Forelimb muscle (tissue), 1 donor: ENCODE data around the gene KIFC3. TPM values are rescaled to one million over a fixed set of nuclear protein-coding genes. Genes with fewer than 3 reads are reported as not detected.

Experiments
- DNase-seq: peaks from one replicate; pipeline ENCODE4 v3.0.0-alpha.2; 2013; ENCODE audit warnings: low read depth
- polyA plus RNA-seq: library from polyadenylated mRNA; unstranded; fragments of 120-200 nt; gene quantifications from one replicate; pipeline ENCODE4 v1.2.1, GENCODE V29; 2013; ENCODE audit not compliant: insufficient read length

Gene KIFC3
- polyA plus RNA-seq, 1 donor: 15.2 TPM

- no peak for DNase-seq
Measured at GRCh38 chr16:57765160-57765728, 37.0 kb downstream of the KIFC3 start.

GRCh38 chr16:57764341-57765159 is 37.7 kb downstream of the KIFC3 start:
- no peak for DNase-seq

GRCh38 chr16:57764006-57764340 is 38.3 kb downstream of the KIFC3 start:
- DNase-seq: no peak

- no peak for DNase-seq
Measured at GRCh38 chr16:57763285-57764005, 38.8 kb downstream of the KIFC3 start.

GRCh38 chr16:57762365-57763040 is 39.8 kb downstream of the KIFC3 start:
- no peak for DNase-seq

GRCh38 chr16:57761957-57762356 is 40.3 kb downstream of the KIFC3 start:
- no peak for DNase-seq

- no peak for DNase-seq
Measured at GRCh38 chr16:57761301-57761700, 41.0 kb downstream of the KIFC3 start.

GRCh38 chr16:57760357-57761160 is 41.7 kb downstream of the KIFC3 start:
- DNase-seq: no peak

GRCh38 chr16:57759541-57760356 is 42.5 kb downstream of the KIFC3 start:
- DNase-seq: no peak

- no peak for DNase-seq
Measured at GRCh38 chr16:57759131-57759530, 43.2 kb downstream of the KIFC3 start.

GRCh38 chr16:57758331-57759117 is 43.8 kb downstream of the KIFC3 start:
- no peak for DNase-seq

GRCh38 chr16:57757883-57758282 is 44.4 kb downstream of the KIFC3 start:
- no peak for DNase-seq

- DNase-seq: peak; percentile 11
Measured at GRCh38 chr16:57757326-57757786, 44.9 kb downstream of the KIFC3 start.

- DNase-seq: no peak
Measured at GRCh38 chr16:57756424-57757325, 45.6 kb downstream of the KIFC3 start.

GRCh38 chr16:57755726-57756423 is 46.4 kb downstream of the KIFC3 start:
- no peak for DNase-seq

- DNase-seq: no peak
Measured at GRCh38 chr16:57755061-57755684, 47.1 kb downstream of the KIFC3 start.

GRCh38 chr16:57754354-57755060 is 47.8 kb downstream of the KIFC3 start:
- no peak for DNase-seq
